ENCODE results near the gene ADCY5.

The ADCY5 gene

GRCh38 chr3:123289391-123290106 is 159.3 kb downstream of the ADCY5 start:
- H3K4me3 ChIP-seq (ENCODE audit: control insufficient read depth, low read depth, low read length): no peak overlapping the region
- no peak for TF ChIP-seq CTCF (conservative IDR thresholded peaks at IDR 0.05; ENCODE audit: control insufficient read depth, insufficient read depth, low read depth, low read length)
- no peak for DNase-seq (ENCODE audit: low read depth)

- no peak for DNase-seq (ENCODE audit: low read depth)
- H3K4me3 ChIP-seq (ENCODE audit: control insufficient read depth, low read depth, low read length): no peak overlapping the region
- no peak for TF ChIP-seq CTCF (conservative IDR thresholded peaks at IDR 0.05; ENCODE audit: control insufficient read depth, insufficient read depth, low read depth, low read length)
These were observed 161.0 kb downstream of the ADCY5 start for GRCh38 chr3:123287962-123288302.

- no peak overlapping the region for H3K4me3 ChIP-seq (ENCODE audit: control insufficient read depth, low read depth, low read length)
- DNase-seq (ENCODE audit: low read depth): no peak
- TF ChIP-seq CTCF (conservative IDR thresholded peaks at IDR 0.05; ENCODE audit: control insufficient read depth, insufficient read depth, low read depth, low read length): no peak
These were observed 161.6 kb downstream of the ADCY5 start for GRCh38 chr3:123287051-123287961.

- H3K4me3 ChIP-seq (ENCODE audit: control insufficient read depth, low read depth, low read length): no peak overlapping the region
- TF ChIP-seq CTCF (conservative IDR thresholded peaks at IDR 0.05; ENCODE audit: control insufficient read depth, insufficient read depth, low read depth, low read length): peak; percentile 84
- DNase-seq (ENCODE audit: low read depth): peak; percentile 65
These were observed 162.4 kb downstream of the ADCY5 start for GRCh38 chr3:123286308-123287023.

- no peak for TF ChIP-seq CTCF (conservative IDR thresholded peaks at IDR 0.05; ENCODE audit: control insufficient read depth, insufficient read depth, low read depth, low read length)
- H3K4me3 ChIP-seq (ENCODE audit: control insufficient read depth, low read depth, low read length): no peak overlapping the region
- DNase-seq (ENCODE audit: low read depth): no peak
These were observed 163.0 kb downstream of the ADCY5 start for GRCh38 chr3:123285931-123286307.

- DNase-seq (ENCODE audit: low read depth): no peak
These were observed 163.4 kb downstream of the ADCY5 start for GRCh38 chr3:123285479-123285878.

More at GRCh38 chr3:123285479-123285878, 163.4 kb downstream of the ADCY5 start:
- no peak overlapping the region for H3K4me3 ChIP-seq (ENCODE audit: control insufficient read depth, low read depth, low read length)
- no peak for TF ChIP-seq CTCF (conservative IDR thresholded peaks at IDR 0.05; ENCODE audit: control insufficient read depth, insufficient read depth, low read depth, low read length)

Measured in fibroblast of mammary gland (primary cell).